Measurements from ENCODE around the gene GAA.

DNA sequence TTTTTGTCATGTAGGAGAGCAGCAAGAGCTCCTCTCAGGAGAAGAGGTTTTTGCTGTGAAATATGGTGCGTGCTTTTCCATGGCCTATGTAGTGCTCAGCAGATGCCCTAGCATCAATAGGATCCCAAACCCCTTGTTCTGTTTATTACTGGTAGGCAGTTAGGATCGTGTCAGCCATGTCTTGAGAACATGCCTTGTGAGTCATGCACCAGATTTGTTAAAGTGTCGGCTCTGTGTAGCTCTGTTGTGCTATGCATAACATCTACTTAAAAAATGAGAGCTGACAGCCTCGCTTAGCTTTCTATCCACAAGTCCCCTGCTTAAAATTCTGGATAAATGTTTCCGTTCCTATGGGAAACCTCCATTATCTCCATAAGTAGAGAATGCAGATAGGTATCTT lies 50.0 kb downstream of the GAA start:
- TF ChIP-seq, protein P1, sequence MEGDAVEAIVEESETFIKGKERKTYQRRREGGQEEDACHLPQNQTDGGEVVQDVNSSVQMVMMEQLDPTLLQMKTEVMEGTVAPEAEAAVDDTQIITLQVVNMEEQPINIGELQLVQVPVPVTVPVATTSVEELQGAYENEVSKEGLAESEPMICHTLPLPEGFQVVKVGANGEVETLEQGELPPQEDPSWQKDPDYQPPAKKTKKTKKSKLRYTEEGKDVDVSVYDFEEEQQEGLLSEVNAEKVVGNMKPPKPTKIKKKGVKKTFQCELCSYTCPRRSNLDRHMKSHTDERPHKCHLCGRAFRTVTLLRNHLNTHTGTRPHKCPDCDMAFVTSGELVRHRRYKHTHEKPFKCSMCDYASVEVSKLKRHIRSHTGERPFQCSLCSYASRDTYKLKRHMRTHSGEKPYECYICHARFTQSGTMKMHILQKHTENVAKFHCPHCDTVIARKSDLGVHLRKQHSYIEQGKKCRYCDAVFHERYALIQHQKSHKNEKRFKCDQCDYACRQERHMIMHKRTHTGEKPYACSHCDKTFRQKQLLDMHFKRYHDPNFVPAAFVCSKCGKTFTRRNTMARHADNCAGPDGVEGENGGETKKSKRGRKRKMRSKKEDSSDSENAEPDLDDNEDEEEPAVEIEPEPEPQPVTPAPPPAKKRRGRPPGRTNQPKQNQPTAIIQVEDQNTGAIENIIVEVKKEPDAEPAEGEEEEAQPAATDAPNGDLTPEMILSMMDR (IDR thresholded peaks at IDR 0.05), result no peak
- TF ChIP-seq EP300 (IDR thresholded peaks at IDR 0.05), result no peak
